Epithelial cell of proximal tubule (primary cell): ENCODE results near the gene GPR150. TPM values are rescaled to one million over a fixed set of nuclear protein-coding genes. Genes with fewer than 3 reads are reported as not detected.

Experiments
- DNase-seq: peaks from one replicate; pipeline ENCODE4 v3.0.0-alpha.2; 2011; ENCODE audit warnings: low read depth
- H3K4me3 ChIP-seq: 2 replicates; pipeline ENCODE4 v1.5.1; 2011; ENCODE audit warnings: low read depth, mild to moderate bottlenecking, low read length
- CTCF ChIP-seq: conservative IDR thresholded peaks from 2 replicates; pipeline ENCODE4 v1.5.1; 2012; ENCODE audit warnings: low read depth, mild to moderate bottlenecking, low read length
- total RNA-seq: library from RNA; depleted of rRNA; stranded (reverse); fragments of >200 nt; gene quantifications from 2 replicates; pipeline ENCODE4 v1.2.3, GENCODE V29; 2015

Gene GPR150
- 0.58 TPM in 1 of 2 replicates, not detected in the other for total RNA-seq

GRCh38 chr5:95620030-95620869 lies at the start of gene GPR150:
TSS of gene GPR150 (plus strand) at chr5:95620087. CDS start at chr5:95620276, 189 bp downstream.
- DNase-seq, result no peak
- TF ChIP-seq CTCF, result no peak
- H3K4me3 ChIP-seq, result peak within 1 kb of the TSS; percentile 55

- DNase-seq, result no peak
- H3K4me3 ChIP-seq, result no peak overlapping the region
- TF ChIP-seq CTCF, result no peak
These were observed 47.9 kb upstream of the GPR150 start for GRCh38 chr5:95572016-95572415.

- no peak for TF ChIP-seq CTCF
- DNase-seq, result no peak
These were observed 38.3 kb upstream of the GPR150 start for GRCh38 chr5:95581576-95581975.

GRCh38 chr5:95583992-95584391 lies 35.9 kb upstream of the GPR150 start:
- no peak overlapping the region for H3K4me3 ChIP-seq
- no peak for TF ChIP-seq CTCF
- no peak for DNase-seq

More at GRCh38 chr5:95581576-95581975, 38.3 kb upstream of the GPR150 start:
- H3K4me3 ChIP-seq, result no peak overlapping the region

GRCh38 chr5:95590880-95591279 lies 29.0 kb upstream of the GPR150 start:
- DNase-seq, result no peak
- no peak for TF ChIP-seq CTCF
- H3K4me3 ChIP-seq, result no peak overlapping the region

- TF ChIP-seq CTCF, result no peak
- DNase-seq, result peak; percentile 46
- H3K4me3 ChIP-seq, result no peak overlapping the region
These were observed 28.4 kb upstream of the GPR150 start for GRCh38 chr5:95591490-95591901.

- no peak overlapping the region for H3K4me3 ChIP-seq
- no peak for TF ChIP-seq CTCF
- no peak for DNase-seq
These were observed 24.5 kb upstream of the GPR150 start for GRCh38 chr5:95595289-95595931.
